ENCODE measurements around the gene JDP2. TPM values are rescaled to one million over a fixed set of nuclear protein-coding genes. Genes with fewer than 3 reads are reported as not detected.

The JDP2 gene
- polyA plus RNA-seq, 1 donor, result 46.9 TPM

DNA sequence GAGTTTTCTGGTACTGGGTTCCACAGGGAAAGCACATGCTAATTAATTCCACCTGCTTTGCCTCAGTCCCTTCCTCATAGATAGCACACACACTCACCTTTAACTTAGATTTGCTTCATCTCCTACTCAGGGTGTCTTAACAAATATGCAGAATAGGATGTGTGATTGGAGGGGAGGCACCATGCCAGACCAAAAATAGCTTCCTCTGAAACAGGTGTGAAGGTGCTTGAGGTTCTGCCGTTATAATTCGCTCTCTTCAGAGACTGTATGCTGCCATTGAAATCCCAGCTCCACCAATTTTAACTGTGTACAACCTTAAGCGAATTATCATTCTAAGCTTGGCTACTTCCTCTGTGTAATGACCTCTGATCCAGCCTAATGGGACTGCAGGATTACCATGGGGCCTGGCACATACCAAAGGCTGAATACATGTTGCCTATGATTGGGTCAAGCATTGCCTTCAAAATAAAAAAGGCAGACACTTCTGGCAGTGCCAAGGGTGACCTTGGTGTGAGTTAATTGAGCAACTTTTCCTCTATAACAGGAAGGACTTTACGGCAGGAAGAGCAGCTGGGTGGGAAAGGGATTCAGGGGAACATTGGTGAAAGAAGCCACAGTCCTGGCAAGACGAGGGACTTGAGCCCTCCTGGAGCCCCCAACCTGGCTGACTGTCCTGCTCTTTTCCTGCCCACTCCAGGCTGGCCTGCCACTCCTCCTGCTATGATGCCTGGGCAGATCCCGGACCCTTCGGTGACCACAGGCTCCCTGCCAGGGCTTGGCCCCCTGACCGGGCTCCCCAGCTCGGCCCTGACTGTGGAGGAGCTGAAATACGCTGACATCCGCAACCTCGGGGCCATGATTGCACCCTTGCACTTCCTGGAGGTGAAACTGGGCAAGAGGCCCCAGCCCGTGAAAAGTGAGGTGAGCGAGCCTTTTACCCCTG is 9.7 kb downstream of the JDP2 start:
- no peak for DNase-seq

GRCh38 chr14:75438486-75439080 is 10.8 kb downstream of the JDP2 start:
- no peak for DNase-seq

GRCh38 chr14:75439989-75440388 is 12.2 kb downstream of the JDP2 start:
- no peak for DNase-seq

DNA sequence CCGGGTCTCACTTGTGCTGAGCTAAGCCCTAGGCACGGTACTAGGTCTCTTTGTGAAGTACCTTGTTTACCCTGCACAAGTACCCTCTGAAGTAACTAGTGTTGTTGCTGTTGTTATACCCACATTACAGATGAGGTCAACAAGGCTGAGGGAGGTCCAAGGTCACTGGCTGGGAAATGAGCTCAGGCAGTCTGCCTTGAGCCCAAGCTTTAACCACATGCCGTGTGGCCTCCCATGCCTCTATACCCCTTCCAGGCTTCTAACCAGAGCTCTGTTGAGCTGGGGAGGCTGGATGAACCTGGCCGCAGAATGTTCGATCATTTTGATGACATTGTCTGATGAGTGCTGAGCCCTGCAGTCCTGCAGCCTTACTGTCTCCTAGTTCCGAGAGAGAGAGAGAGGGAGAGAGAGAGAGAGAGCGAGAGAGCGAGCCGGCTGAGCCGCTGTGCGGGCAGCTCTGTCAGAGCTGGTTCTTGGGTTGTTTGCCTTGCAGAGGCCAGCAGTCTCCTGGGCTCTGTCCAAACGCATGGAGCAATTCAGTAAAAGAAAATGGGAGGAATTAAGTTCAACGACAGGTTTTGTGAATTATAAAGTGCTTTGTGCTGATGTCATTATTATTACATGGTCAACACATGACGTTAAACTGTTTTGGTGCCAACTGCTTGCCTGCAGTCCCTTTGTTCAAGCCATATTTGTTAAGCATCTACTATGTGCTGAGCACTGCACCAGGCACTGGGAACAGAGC is 13.1 kb downstream of the JDP2 start:
- DNase-seq, result peak; percentile 46

- no peak for DNase-seq
Measured at GRCh38 chr14:75441728-75442127, 13.9 kb downstream of the JDP2 start.

DNA sequence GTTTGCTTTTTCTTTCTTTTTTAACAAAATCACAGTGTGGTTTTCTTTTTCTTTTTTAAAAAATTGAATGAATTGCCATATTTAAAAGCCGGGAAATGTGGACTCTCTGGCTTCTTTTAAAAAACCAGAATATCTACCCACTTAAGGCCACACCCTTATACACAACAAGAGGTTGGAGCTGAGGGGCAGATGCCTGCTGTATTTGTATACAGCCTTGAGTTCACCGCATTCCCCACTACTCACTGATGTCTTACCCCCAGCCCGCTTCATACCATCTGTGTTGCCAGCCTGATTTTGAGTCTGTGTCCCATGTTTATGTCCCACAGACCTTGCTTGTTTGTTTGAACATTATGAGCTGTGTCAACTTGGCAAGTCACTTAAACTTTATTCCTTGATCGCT is 14.3 kb downstream of the JDP2 start:
- no peak for DNase-seq

DNA sequence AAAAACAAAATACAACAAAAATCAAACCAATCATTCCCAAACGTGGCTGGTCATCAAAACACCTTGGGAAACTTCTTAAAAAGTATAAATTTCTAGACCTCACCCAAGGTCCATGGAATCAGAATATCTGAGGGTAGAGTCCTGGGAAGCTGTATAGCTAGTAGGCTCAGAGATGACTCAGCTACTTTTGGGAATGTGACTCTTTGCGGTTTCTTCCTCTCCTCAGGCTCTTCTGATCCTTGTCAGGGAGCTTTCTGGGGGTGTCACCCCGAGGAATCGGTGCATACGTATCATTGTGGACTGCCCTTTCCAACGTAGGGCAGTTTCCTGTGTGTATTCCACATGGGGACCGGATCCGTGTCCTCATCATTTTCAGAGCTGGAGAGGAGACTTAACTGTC is 14.8 kb downstream of the JDP2 start:
- DNase-seq, result no peak

- no peak for DNase-seq
Measured at GRCh38 chr14:75443203-75443969, 15.6 kb downstream of the JDP2 start.

DNA sequence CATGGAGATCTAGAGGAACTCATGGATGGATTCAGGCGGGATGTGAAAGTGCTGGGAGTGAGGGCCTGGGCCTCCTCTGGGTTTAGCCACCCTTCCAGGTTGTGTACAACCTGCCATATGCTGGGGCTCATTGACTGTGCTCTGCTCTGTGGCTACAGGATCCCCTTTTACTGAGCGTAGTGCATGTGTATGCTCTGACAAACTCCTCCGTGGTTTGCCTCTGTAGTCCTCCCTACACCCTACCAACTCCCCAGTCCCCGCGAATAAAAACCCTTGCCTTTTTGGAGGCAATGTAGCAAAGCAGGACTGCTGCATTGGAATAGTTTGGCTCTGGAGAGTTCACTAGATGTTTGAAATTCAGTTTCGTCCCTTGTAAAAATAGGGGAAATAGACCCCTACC is 17.4 kb downstream of the JDP2 start:
- DNase-seq, result no peak

- DNase-seq, result no peak
Measured at GRCh38 chr14:75445963-75446362, 18.1 kb downstream of the JDP2 start.

GRCh38 chr14:75446447-75446846 is 18.6 kb downstream of the JDP2 start:
- no peak for DNase-seq

DNA sequence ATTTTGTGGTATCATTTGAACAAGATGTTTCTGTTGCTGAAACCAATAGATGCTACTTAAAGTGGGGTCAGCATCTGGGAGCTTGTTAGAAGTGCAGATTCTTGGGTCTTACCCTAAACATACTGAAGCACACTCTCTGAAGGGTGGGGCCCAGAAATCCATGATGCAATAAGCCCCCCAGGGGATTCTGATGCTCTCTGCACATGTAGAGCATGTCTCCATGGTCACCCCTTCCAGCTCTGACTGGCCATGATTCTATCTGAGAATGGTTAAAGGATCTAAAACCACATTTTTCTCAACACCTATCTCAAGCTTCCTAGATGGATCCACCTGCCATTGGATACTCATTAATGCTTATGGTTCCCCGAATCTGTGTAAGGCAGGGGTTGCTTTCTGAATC is 20.4 kb downstream of the JDP2 start:
- DNase-seq, result no peak

- no peak for DNase-seq
Measured at GRCh38 chr14:75449036-75449435, 21.2 kb downstream of the JDP2 start.

DNA sequence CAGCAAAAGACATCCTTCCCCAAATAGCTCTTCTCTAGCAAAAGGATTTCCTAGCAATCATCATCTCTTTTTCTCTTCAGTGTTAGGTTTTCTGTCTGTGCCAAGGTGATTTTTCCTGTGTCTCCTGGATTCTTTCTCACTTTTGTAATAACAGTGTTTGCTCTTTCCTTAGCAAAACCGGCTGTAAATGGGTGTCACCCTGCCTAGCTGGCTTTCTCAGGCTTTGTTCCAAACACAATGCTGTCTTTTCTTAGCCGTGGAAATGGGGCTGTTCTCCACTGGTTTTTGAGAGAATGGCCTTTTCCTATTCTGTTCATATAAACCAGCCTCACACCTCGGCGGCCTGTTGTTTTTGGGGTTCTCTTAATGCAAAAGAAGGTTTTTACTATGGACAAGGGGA is 21.9 kb downstream of the JDP2 start:
- no peak for DNase-seq

DNA sequence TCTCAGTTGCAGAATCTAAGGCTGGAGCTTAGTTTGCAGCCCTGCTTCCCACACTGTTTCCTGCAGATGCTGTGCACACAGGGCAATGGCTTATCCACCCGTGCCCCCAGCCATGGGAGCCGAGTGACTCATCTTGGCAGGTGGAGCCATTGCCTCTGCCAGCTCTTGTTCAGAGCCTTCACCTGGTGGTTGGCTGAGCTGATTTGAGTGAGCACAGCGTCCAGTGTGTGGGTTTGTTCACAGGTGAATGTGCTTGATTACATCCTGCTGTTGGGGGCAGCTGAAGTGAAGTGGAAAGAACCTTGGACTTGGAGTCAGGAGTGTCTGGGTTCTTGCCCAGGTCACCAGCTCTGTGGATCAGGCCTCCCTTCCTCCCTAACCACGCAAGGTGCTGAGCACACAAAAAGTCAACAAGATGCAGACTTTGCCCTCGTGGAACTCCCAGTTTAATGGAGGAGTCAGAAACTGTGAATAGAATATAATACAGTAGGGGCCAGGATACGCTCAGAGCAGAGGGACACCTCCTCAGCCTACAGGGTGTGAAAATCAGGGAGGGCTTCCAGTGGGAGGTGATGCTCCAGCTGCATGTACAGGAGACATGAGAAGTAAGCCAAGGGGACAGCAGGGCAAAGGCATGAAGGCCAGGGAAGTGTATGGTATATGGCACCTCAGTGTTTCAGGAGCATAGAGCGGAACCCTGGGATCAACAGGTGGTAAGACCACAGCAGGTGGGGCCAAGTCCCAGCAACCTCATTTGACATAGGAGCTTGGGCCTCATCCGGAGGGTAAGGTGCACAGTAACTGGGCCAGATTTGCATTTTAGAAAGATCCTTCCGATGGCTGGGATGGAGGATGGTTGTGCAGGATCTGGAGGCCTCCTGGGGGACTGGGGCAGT is 22.8 kb downstream of the JDP2 start:
- DNase-seq, result no peak

DNA sequence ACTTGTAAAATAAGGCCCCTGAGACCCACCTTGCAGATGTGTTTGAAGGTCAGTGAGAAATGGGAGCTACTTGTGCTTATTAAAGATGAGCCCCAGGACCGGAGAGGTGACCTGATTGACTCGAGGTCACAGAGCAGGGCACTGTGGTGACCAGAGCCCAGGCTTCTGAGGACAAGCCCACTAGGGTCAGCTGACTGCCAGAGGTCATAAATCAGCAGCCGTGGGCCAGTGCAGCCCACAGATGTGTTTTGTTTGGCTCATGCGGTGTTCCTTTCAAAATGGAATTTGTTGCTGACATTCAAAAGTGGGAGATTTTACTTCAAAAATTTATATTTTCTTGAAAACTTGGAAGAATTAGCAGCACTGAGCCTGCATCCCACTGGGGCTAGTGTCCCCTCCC is 24.5 kb downstream of the JDP2 start:
- DNase-seq, result no peak

DNA sequence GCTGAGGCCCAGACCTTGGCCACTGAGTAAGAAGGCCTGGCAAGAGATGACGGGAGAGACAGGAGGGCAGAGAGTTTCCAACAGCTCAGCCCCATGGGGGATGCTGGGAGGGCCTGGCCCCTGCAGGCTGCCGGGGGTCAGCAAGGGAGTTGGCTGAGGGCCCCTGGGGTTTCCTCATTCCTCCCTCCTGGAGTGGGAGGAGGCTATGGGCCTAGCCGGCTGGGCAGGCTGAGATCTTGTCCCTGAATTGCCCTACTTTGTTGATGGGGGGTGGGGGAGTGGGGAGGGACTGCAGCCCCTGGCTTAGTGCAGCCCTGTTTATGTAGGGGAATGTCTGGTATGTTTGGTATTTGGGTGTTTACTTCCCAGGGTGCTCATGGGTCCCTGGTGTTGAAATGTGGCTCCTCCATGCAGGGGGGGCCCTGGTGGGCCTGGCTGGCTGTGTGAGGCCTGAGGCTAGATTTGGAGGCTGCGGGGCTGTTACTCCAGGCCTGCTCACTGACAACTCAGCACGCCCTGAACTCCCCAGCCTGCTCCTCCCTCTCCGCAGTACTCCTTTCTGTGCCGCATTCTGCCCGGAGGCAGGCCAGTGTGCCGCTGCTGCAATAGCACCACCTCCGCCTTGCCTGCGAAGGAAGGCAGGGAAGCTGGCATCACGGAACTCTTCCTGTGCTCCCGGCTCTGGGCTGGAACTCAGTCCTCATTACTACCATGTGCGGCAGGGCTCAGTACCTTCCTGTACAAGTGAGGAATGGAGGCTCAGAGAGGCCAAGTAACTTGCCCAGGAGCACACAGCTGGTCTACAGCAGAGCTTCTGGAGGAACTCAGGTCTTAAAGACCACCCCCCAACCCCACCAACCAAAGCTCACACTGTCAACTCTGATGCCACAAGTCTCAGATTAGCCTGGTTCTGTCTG is 25.3 kb downstream of the JDP2 start:
- no peak for DNase-seq

DNA sequence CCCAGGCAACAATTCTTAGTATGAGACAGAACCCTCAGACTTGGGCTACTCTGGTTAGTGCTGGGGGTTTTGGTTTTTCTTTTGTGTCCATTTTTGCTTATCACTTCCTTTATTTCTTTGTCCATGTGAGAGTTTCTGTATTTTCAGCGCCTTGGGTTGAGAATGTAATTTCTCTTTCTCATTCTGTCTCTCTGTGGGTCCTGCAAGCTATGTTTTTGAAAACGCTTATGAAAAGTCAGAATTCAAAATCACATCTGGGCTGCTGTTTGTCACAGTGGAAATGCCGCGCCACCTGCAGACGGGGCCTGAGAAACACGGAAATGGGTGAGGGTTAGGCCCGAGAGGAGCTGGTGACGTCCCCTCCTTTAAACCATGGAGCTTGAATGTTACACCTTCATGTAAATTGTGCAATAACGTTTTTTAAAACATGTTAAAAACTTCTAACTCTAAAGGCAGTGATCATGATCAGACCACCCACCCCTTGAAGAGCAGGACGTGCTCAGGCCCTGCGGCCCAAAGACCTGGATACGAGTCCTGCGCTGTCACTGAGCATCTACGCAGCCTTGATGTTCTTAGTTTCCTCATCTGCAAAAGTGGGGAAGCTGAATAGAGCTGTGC is 26.1 kb downstream of the JDP2 start:
- DNase-seq, result no peak

DNA sequence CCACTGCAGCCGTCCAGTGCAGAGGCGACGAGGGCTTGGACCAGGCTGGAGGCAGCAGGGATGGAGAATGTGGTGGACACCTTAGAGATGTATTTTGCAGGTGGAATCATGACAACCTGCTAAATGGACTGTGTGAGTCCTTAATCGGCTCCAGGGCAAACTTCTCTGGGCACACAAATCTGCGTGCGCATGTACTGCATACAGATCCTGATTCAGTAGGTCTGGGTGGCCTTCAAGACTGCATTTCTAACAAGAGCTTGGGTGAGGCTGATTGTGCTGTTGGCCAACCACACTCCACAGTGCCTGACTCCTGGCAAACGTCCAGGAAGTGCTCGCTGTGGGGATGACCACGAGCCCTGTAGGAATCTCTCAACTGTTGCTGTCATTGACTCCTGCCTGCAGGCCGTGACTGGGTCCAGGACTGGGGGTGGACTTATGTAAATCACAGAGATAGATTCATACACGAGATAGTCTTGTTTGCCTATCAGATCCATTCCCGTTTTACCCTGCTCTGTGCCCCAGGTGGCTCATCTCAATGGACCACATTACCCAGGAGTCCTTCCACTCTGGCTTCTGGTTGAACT is 27.2 kb downstream of the JDP2 start:
- no peak for DNase-seq
